GM12878 (cell line): ENCODE results near the gene LIFR. TPM values are rescaled to one million over a fixed set of nuclear protein-coding genes. Genes with fewer than 3 reads are reported as not detected.

Experiments
- ATAC-seq: fragments of 200-7000 bp; cut with Tn5 transposase; 3 replicates; pipeline ENCODE4 v1.9.1; 2020; ENCODE audit warnings: mild to moderate bottlenecking, moderate library complexity
- BruUV-seq: library from RNA; stranded (reverse); fragments of 400-500 nt; replicated peaks from 2 replicates; lab custom pipeline; 2021; lab: Mats Ljungman, UMichigan
- CTCF ChIA-PET: fragments of 300-600 bp; sonication (Branson Sonifier 250); formaldehyde crosslinking; extraction: SDS; loops from one replicate; lab custom pipeline; 2021; ENCODE audit warnings: inconsistent platforms; lab: Yijun Ruan, JAX
- POLR2A ChIA-PET: fragments of 350-600 bp; formaldehyde crosslinking; extraction: SDS; loops from one replicate; lab custom pipeline; 2021; ENCODE audit warnings: inconsistent platforms; lab: Charles Lee
- RAD21 ChIA-PET: fragments of 300-600 bp; sonication (Branson Sonifier 250); formaldehyde crosslinking; loops from one replicate; lab custom pipeline; 2023; ENCODE audit warnings: antibody characterized with exemption; ENCODE audit not compliant: unreplicated experiment; lab: Charles Lee
- SMC1A ChIA-PET: fragments of 300-600 bp; sonication (Branson Sonifier 250); formaldehyde crosslinking; loops from one replicate; lab custom pipeline; 2023; ENCODE audit not compliant: unreplicated experiment, uncharacterized antibody; lab: Charles Lee
- DNase-seq: peaks from one replicate; pipeline ENCODE4 v3.0.0-alpha.2; 2011; ENCODE audit warnings: low read depth, low spot score
- FAIRE-seq: peaks from 3 replicates; lab custom pipeline; 2011; peaks lifted over from hg19 to GRCh38; lab: Jason Lieb, UNC
- H2AFZ ChIP-seq: 2 replicates; pipeline ENCODE4 v1.6.0; 2011; ENCODE audit warnings: low read depth, low read length, control low read depth; ENCODE audit not compliant: control insufficient read depth
- H3K27ac ChIP-seq: 2 replicates; pipeline ENCODE4 v1.5.1; 2011; ENCODE audit warnings: control low read depth; ENCODE audit not compliant: control insufficient read depth, insufficient read depth
- H3K27me3 ChIP-seq, 2 experiments: replicated peaks in 1 of 2; 2 replicates each; pipeline versions ENCODE4 v1.6.0 to v1.6.1; 2011; ENCODE audit warnings: low read length in 1 of 2; ENCODE audit not compliant: control insufficient read depth in 2 of 2, insufficient read depth in 2 of 2
- H3K36me3 ChIP-seq, 2 experiments: 2 replicates each; pipeline ENCODE4 v1.5.1; 2011; ENCODE audit warnings: low read length in 1 of 2; ENCODE audit not compliant: control insufficient read depth in 2 of 2, insufficient read depth in 2 of 2
- H3K4me1 ChIP-seq: 2 replicates; pipeline ENCODE4 v1.6.1; 2011; ENCODE audit warnings: mild to moderate bottlenecking, low read length, moderate library complexity, mixed read lengths; ENCODE audit not compliant: control insufficient read depth, insufficient read depth
- H3K4me2 ChIP-seq: 2 replicates; pipeline ENCODE4 v1.6.0; 2011; ENCODE audit warnings: control low read depth; ENCODE audit not compliant: control insufficient read depth, insufficient read depth
- H3K4me3 ChIP-seq: fragments of 200-600 bp; sonication (generic); 2 replicates; pipeline ENCODE4 v1.5.1; 2016
- H3K79me2 ChIP-seq: 2 replicates; pipeline ENCODE4 v1.6.0; 2011; ENCODE audit warnings: low read length; ENCODE audit not compliant: control insufficient read depth, insufficient read depth
- H3K9ac ChIP-seq: 2 replicates; pipeline ENCODE4 v1.8.0; 2011; ENCODE audit warnings: low read length, control low read depth, mixed read lengths; ENCODE audit not compliant: control insufficient read depth, insufficient read depth
- H3K9me3 ChIP-seq: replicated peaks from 3 replicates; pipeline ENCODE4 v1.5.1; 2011; ENCODE audit warnings: mild to moderate bottlenecking, low read length; ENCODE audit not compliant: control insufficient read depth, insufficient read depth
- H4K20me1 ChIP-seq: 2 replicates; pipeline ENCODE4 v1.6.0; 2011; ENCODE audit not compliant: control insufficient read depth, insufficient read depth
- CEBPZ ChIP-seq: fragments of 150-350 bp; IDR thresholded peaks from 2 replicates; pipeline ENCODE4 v1.6.1; 2016; ENCODE audit warnings: low read depth, low read length
- CHD1 ChIP-seq: IDR thresholded peaks from 2 replicates; pipeline ENCODE4 v1.6.1; 2012; ENCODE audit warnings: low read depth, low read length, improper control_type of control experiment
- CTCF ChIP-seq, 3 experiments: IDR thresholded peaks in 2 of 3; conservative IDR thresholded peaks in 1 of 3; 2 replicates each; pipeline ENCODE4 v1.5.1; 2011; ENCODE audit warnings: low read depth in 3 of 3, low read length in 3 of 3, mild to moderate bottlenecking in 3 of 3, control low read depth in 2 of 3, moderate library complexity in 2 of 3, inconsistent platforms in 1 of 3, mixed read lengths in 1 of 3; ENCODE audit not compliant: control insufficient read depth in 2 of 3, insufficient read depth in 1 of 3; ENCODE audit errors: extremely low read depth in 1 of 3
- E2F8 ChIP-seq: fragments of 450-650 bp; IDR thresholded peaks from 2 replicates; pipeline ENCODE4 v1.6.1; 2018; ENCODE audit warnings: mild to moderate bottlenecking, low read depth, moderate library complexity; ENCODE audit not compliant: partially characterized antibody
- HDAC6 ChIP-seq: fragments of 200-600 bp; sonication (generic); IDR thresholded peaks from one replicate; pipeline ENCODE4 v1.8.0; 2017; ENCODE audit warnings: antibody characterized with exemption; ENCODE audit not compliant: unreplicated experiment
- IKZF1 ChIP-seq: fragments of 450-650 bp; conservative IDR thresholded peaks from 2 replicates; pipeline ENCODE4 v1.6.1; 2017; ENCODE audit warnings: antibody characterized with exemption, mild to moderate bottlenecking
- MYC ChIP-seq: IDR thresholded peaks from 2 replicates; pipeline ENCODE4 v1.6.1; 2011; ENCODE audit warnings: mild to moderate bottlenecking, low read length, moderate library complexity, inconsistent platforms; ENCODE audit not compliant: insufficient read depth, insufficient replicate concordance, insufficient read length, severe bottlenecking
- NR2C2 ChIP-seq: IDR thresholded peaks from 2 replicates; pipeline ENCODE4 v1.6.1; 2011; ENCODE audit warnings: borderline replicate concordance, low read depth; ENCODE audit not compliant: control insufficient read depth, insufficient read length
- PAX5 ChIP-seq: IDR thresholded peaks from 2 replicates; pipeline ENCODE4 v1.6.1; 2011; ENCODE audit warnings: low read depth, low read length, borderline replicate concordance
- PAX8 ChIP-seq: fragments of 450-650 bp; IDR thresholded peaks from 2 replicates; pipeline ENCODE4 v1.6.1; 2017; ENCODE audit warnings: mild to moderate bottlenecking, moderate library complexity
- SIX5 ChIP-seq: IDR thresholded peaks from 2 replicates; pipeline ENCODE4 v1.6.1; 2011; ENCODE audit warnings: mild to moderate bottlenecking, low read depth, low read length, moderate library complexity; ENCODE audit not compliant: severe bottlenecking
- SREBF1 ChIP-seq: IDR thresholded peaks from 2 replicates; pipeline ENCODE4 v1.6.1; 2012; ENCODE audit warnings: mild to moderate bottlenecking, low read length
- TBL1XR1 ChIP-seq: IDR thresholded peaks from 2 replicates; pipeline ENCODE4 v1.6.1; 2012; ENCODE audit warnings: low read depth, low read length, improper control_type of control experiment
- ZNF217 ChIP-seq: fragments of 450-650 bp; IDR thresholded peaks from 2 replicates; pipeline ENCODE4 v1.6.1; 2017; ENCODE audit warnings: antibody characterized with exemption, mild to moderate bottlenecking
- ZNF622 ChIP-seq: fragments of 450-650 bp; IDR thresholded peaks from 2 replicates; pipeline ENCODE4 v1.6.1; 2017; ENCODE audit warnings: mild to moderate bottlenecking, inconsistent platforms
- ZSCAN29 ChIP-seq: fragments of 450-650 bp; IDR thresholded peaks from 2 replicates; pipeline ENCODE4 v1.6.1; 2017; ENCODE audit warnings: mild to moderate bottlenecking, moderate library complexity
- ZZZ3 ChIP-seq: IDR thresholded peaks from 2 replicates; pipeline ENCODE4 v1.6.1; 2011; ENCODE audit warnings: low read depth; ENCODE audit not compliant: control insufficient read depth, insufficient read length
- WGBS: methylation state at CpG from one replicate; pipeline ENCODE4 v1.1.6; 2016; ENCODE audit warnings: low lambda C conversion rate; ENCODE audit not compliant: insufficient replicate concordance, insufficient coverage; ENCODE audit errors: missing lambda C conversion rate; 5-methylcytosine and 5-hydroxymethylcytosine counted together
- in situ Hi-C: fragments of 300-500 bp; cut with MboI; formaldehyde crosslinking; loops from 9 replicates; pipeline ENCODE4 v1.14.3; 2018; ENCODE audit warnings: mixed read lengths
- intact Hi-C: fragments of 100-400 bp; cut with micrococcal nuclease; formaldehyde crosslinking; loops from one replicate; pipeline ENCODE4 v1.14.2; 2022; ENCODE audit not compliant: unreplicated experiment
- polyA plus RNA-seq, 11 experiments: library from polyadenylated mRNA; depleted of rRNA in 4 of 11; unstranded in 6 of 11; stranded (reverse) in 5 of 11; fragments of >200 nt; fragmentation: Nextera tagmentation in 4 of 11; fragmentation: Illumina TruSeq in 1 of 11; extraction: Ambion mirVana in 4 of 11; extraction: Trizol in 1 of 11; gene quantifications; 1 replicate in 1 of 11; 2 replicates in 10 of 11; pipeline versions ENCODE4 v1.2.1 to v1.2.3, GENCODE V29; 2011 to 2016; ENCODE audit warnings: inconsistent platforms in 2 of 11, missing spikeins in 2 of 11, low read depth in 1 of 11
- total RNA-seq, 4 experiments: library from RNA; depleted of rRNA in 3 of 4; stranded (reverse); fragments of >200 nt in 3 of 4; fragmentation: Illumina TruSeq in 1 of 4; extraction: Trizol in 1 of 4; gene quantifications; 2 replicates each; pipeline versions ENCODE4 v1.2.1 to v1.2.3, GENCODE V29; 2013 to 2021

LIFR gene
- total and polyA plus RNA-seq, 10 of the 15 experiments (the other 5 are each of a cell fraction or from before 2014, with no cell fraction given) = 0.10 TPM; not detected in 9

GRCh38 chr5:38576442-38576841 lies 20.0 kb upstream of the LIFR start (continued):
- no peak for TF ChIP-seq MYC
- no peak for TF ChIP-seq HDAC6

DNA sequence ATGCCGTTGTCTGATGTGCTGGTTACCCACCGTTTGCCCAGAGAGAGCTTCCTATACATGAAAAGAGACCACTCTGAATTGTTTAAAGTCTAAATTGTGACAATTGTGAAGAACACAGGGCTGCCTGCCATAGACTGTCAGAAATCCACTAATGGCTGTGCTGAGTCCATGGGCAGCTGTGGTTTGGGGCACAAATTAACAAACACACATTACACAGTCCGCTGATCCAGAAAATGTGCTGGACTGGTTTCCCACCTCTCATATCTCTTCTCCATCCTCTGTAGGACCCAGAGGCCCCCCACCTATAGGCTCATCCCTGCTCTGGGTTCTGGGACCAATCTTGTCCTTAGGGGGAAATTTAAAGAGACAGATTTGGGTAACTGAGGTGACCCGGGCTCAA lies 19.0 kb upstream of the LIFR start:
- H3K9ac ChIP-seq = no peak overlapping the region
- no peaks in the 10 kb centered on the region for H3K27me3 ChIP-seq
- in situ Hi-C loops (no loop called here), intact Hi-C loops (no loop called here)
- POLR2A ChIA-PET = no interaction called here
- no TSS peak for BruUV-seq
- H3K4me1 ChIP-seq = no peaks in the 10 kb centered on the region
- H3K36me3 ChIP-seq = no peaks in the 10 kb centered on the region
- WGBS = 19% methylated on average over 4 of the region's 4 CpGs
- FAIRE-seq (no peak), ATAC-seq (no peak), DNase-seq (no peak)
- no peaks in the 10 kb centered on the region for H4K20me1 ChIP-seq
- H3K9me3 ChIP-seq = no peaks in the 10 kb centered on the region
- H3K4me2 ChIP-seq = no peak overlapping the region
- CTCF ChIA-PET = no interaction called here
- no peaks in the 10 kb centered on the region for H3K79me2 ChIP-seq
- no peak overlapping the region for H3K4me3 ChIP-seq
- no peak overlapping the region for H2AFZ ChIP-seq
- RAD21 ChIA-PET = no interaction called here
- SMC1A ChIA-PET = no interaction called here
- H3K27ac ChIP-seq = no peak overlapping the region
- TF ChIP-seq CTCF (IDR thresholded peaks at IDR 0.05 in 2 of 3, conservative IDR thresholded peaks at IDR 0.05 in 1 of 3; ENCODE audit: control insufficient read depth in 2 of 3, extremely low read depth in 1 of 3, insufficient read depth in 1 of 3, low read depth in 3 of 3, low read length in 3 of 3) (no peak), ZNF622 (no peak), NR2C2 (no peak), E2F8 (no peak), PAX5 (no peak), SIX5 (no peak), SREBF1 (no peak), CHD1 (no peak), ZNF217 (no peak), ZSCAN29 (no peak), CEBPZ (no peak), IKZF1 (no peak), TBL1XR1 (no peak), PAX8 (no peak), ZZZ3 (no peak)
